GM21576 (cell line): ENCODE data around the gene NPDC1.

Experiments used
- ATAC-seq: cut with Tn5 transposase; IDR thresholded peaks from one replicate; pipeline ENCODE4 v1.9.1; 2021; ENCODE audit warnings: mild to moderate bottlenecking, moderate library complexity; ENCODE audit not compliant: unreplicated experiment

The NPDC1 gene

GRCh38 chr9:137027369-137028262 lies 18.4 kb downstream of the NPDC1 start, which contains the start of gene ABCA2:
ABCA2 (minus strand) TSS chr9:137028237; CDS start chr9:137028140, 97 bp downstream.
- no peak for ATAC-seq

- ATAC-seq, result no peak
Observed at GRCh38 chr9:137026828-137027227, 19.1 kb downstream of the NPDC1 start.

GRCh38 chr9:137026384-137026783 lies 19.6 kb downstream of the NPDC1 start:
- no peak for ATAC-seq

GRCh38 chr9:137025517-137025966 lies 20.4 kb downstream of the NPDC1 start:
- no peak for ATAC-seq

GRCh38 chr9:137023583-137023991 lies 22.4 kb downstream of the NPDC1 start:
- ATAC-seq, result no peak

GRCh38 chr9:137023157-137023556 lies 22.8 kb downstream of the NPDC1 start:
- no peak for ATAC-seq

GRCh38 chr9:137022662-137023008 lies 23.3 kb downstream of the NPDC1 start:
- no peak for ATAC-seq

GRCh38 chr9:137021979-137022661 lies 23.9 kb downstream of the NPDC1 start:
- ATAC-seq, result no peak

- no peak for ATAC-seq
Observed at GRCh38 chr9:137021568-137021978, 24.4 kb downstream of the NPDC1 start.

GRCh38 chr9:137020771-137021567 lies 25.0 kb downstream of the NPDC1 start:
- no peak for ATAC-seq

GRCh38 chr9:137019891-137020683 lies 25.9 kb downstream of the NPDC1 start:
- no peak for ATAC-seq

GRCh38 chr9:137018761-137019559 lies 27.0 kb downstream of the NPDC1 start:
- ATAC-seq, result no peak

GRCh38 chr9:137017791-137018497 lies 28.0 kb downstream of the NPDC1 start:
- no peak for ATAC-seq

GRCh38 chr9:137017071-137017470 lies 28.9 kb downstream of the NPDC1 start:
- no peak for ATAC-seq

- ATAC-seq, result no peak
Observed at GRCh38 chr9:137016436-137016835, 29.5 kb downstream of the NPDC1 start.

GRCh38 chr9:137015976-137016375 lies 30.0 kb downstream of the NPDC1 start:
- ATAC-seq, result no peak

- no peak for ATAC-seq
Observed at GRCh38 chr9:137015540-137015930, 30.4 kb downstream of the NPDC1 start.

- ATAC-seq, result no peak
Observed at GRCh38 chr9:137014776-137015539, 31.0 kb downstream of the NPDC1 start.
